Measurements from ENCODE around the gene STC2. TPM values are rescaled to one million over a fixed set of nuclear protein-coding genes. Genes with fewer than 3 reads are reported as not detected.
A peak's percentile ranks its signal among the peaks of the same experiment; 100 is the strongest.

Gene STC2
- total and polyA plus RNA-seq, 2 of the 4 experiments (the other 2 are of a cell fraction), result 87.5 to 270 TPM

GRCh38 chr5:173291722-173292658 lies 36.2 kb downstream of the STC2 start:
- Histone ChIP-seq H2BK15ac (ENCODE audit: low read depth, low read length) (peak overlapping the region; percentile 82; the same call in 2 of the 3 replicates), H3K18ac (ENCODE audit: low read depth, low read length) (peak overlapping the region; percentile 89), H4K91ac (ENCODE audit: insufficient read depth, low read depth, low read length) (peak overlapping the region; percentile 65), H2BK120ac (ENCODE audit: low read depth, low read length) (peak overlapping the region; percentile 90), H3K4me2 (ENCODE audit: low read depth, low read length) (no peak overlapping the region), H4K5ac (ENCODE audit: low read depth, low read length) (peak overlapping the region; percentile 93), H3K79me1 (ENCODE audit: low read depth in 1 of 2, low read length in 2 of 2) (no peaks in the 10 kb centered on the region), H3K14ac (replicated peaks; ENCODE audit: low read depth, low read length) (peak overlapping the region; percentile 85), H3K36me3 (ENCODE audit: control insufficient read depth, insufficient read depth, low read length) (no peaks in the 10 kb centered on the region), H3K27me3 (ENCODE audit: control insufficient read depth, insufficient read depth, low read length) (peaks cover 7% of the 10 kb centered on the region), H3K27ac (ENCODE audit: insufficient read depth, low read length) (peak overlapping the region; percentile 62), H2AFZ (replicated peaks; ENCODE audit: low read length, poor library complexity) (peak overlapping the region; percentile 86), H2AK9ac (replicated peaks; ENCODE audit: low read depth, low read length, poor library complexity) (peak overlapping the region; percentile 95), H4K20me1 (ENCODE audit: insufficient read depth, low read length) (no peaks in the 10 kb centered on the region), H3K4ac (ENCODE audit: low read depth, low read length) (peak overlapping the region; percentile 79), H3K23ac (ENCODE audit: low read depth, low read length) (peak overlapping the region; percentile 98; the same call in 1 of the 2 replicates), H3K9ac (ENCODE audit: low read depth, low read length) (peak overlapping the region; percentile 1; the same call in 1 of the 2 replicates), H3K9me1 (ENCODE audit: insufficient read depth, low read length) (no peaks in the 10 kb centered on the region; the same call in 1 of the 2 replicates), H3K4me3 (ENCODE audit: insufficient read depth, low read depth, low read length) (no peak overlapping the region), H2BK20ac (ENCODE audit: low read depth, low read length) (peak overlapping the region; percentile 86), H3K4me1 (ENCODE audit: control insufficient read depth, insufficient read depth, low read length) (peaks cover 17% of the 10 kb centered on the region), H3K56ac (ENCODE audit: extremely low read depth, insufficient read depth, low read length) (no peak overlapping the region), H2AK5ac (ENCODE audit: low read depth, low read length) (peak overlapping the region; percentile 71), H2BK5ac (ENCODE audit: low read depth, low read length, poor library complexity, severe bottlenecking) (peak overlapping the region; percentile 94), H3K9me3 (ENCODE audit: control insufficient read depth, insufficient read depth, low read length) (no peaks in the 10 kb centered on the region), H4K8ac (ENCODE audit: low read depth in 2 of 2, low read length in 2 of 2) (peak overlapping the region; percentile 75 to 97)
- DNase-seq, result peak; percentile 62
- dilution Hi-C loops (cut with HindIII; ENCODE audit: low sequenced_read_pairs, unreplicated experiment) (no loop called here), intact Hi-C loops (cut with micrococcal nuclease) (no loop called here), in situ Hi-C loops (cut with MboI; ENCODE audit: low sequenced_read_pairs) (loop anchor here (5.0 to 25.0 kb wide), 4 partner anchors 280 to 1020 kb away; no protein-coding TSS in a partner anchor)
- BruUV-seq (replicated peaks), result no TSS peak
- peak; percentile 13 for ATAC-seq (ENCODE audit: low read depth)
- TF ChIP-seq CEBPB (IDR thresholded peaks at IDR 0.05; ENCODE audit: low read depth, low read length), result peak; percentile 50; the same call in 1 of the 2 replicates
- TF ChIP-seq, protein P1, sequence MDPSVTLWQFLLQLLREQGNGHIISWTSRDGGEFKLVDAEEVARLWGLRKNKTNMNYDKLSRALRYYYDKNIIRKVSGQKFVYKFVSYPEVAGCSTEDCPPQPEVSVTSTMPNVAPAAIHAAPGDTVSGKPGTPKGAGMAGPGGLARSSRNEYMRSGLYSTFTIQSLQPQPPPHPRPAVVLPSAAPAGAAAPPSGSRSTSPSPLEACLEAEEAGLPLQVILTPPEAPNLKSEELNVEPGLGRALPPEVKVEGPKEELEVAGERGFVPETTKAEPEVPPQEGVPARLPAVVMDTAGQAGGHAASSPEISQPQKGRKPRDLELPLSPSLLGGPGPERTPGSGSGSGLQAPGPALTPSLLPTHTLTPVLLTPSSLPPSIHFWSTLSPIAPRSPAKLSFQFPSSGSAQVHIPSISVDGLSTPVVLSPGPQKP (IDR thresholded peaks at IDR 0.05; ENCODE audit: borderline replicate concordance, low read depth, low read length), result no peak
- ChIA-PET POLR2A (ENCODE audit: unreplicated experiment) (interaction anchor here (0.6 kb wide), 1 partner anchor 257 kb away, joined by 3 read pairs; no protein-coding TSS in a partner anchor), CTCF (interaction anchor here (0.6 to 4.1 kb wide), 6 partner anchors 38 to 585 kb away, joined by 3 to 40 read pairs (median 4); partner anchors contain the start of genes BOD1 and STC2)
- 93% methylated on average over 5 of the region's 9 CpGs; no CpG with 5 or more reads in 1 of the 2 experiments for WGBS, 2 experiments (ENCODE audit: extremely low coverage in 2 of 2, insufficient read length in 1 of 2)

Data from IMR-90 (cell line).